Spleen (tissue), 11 donors: ENCODE results near the gene MYO18A. TPM values are rescaled to one million over a fixed set of nuclear protein-coding genes. Genes with fewer than 3 reads are reported as not detected.

Source experiments
- DNase-seq: peaks from one replicate; pipeline ENCODE4 v3.0.0-alpha.2; 2020
- H3K27ac ChIP-seq, 8 donors: fragments of 200-600 bp; sonication (generic) in 7 of 8; 1 replicate in 4 of 8; 2 replicates in 4 of 8; pipeline versions ENCODE4 v1.5.0 to v1.8.0; 2016 to 2021; ENCODE audit warnings: inconsistent platforms in 4 of 8, mild to moderate bottlenecking in 4 of 8, moderate library complexity in 1 of 8
- H3K27me3 ChIP-seq, 7 donors: fragments of 200-600 bp; sonication (generic) in 6 of 7; replicated peaks in 1 of 7; 1 replicate in 4 of 7; 2 replicates in 3 of 7; pipeline versions ENCODE4 v1.5.0 to v1.8.0; 2016 to 2021; ENCODE audit warnings: inconsistent platforms in 3 of 7, mild to moderate bottlenecking in 1 of 7
- H3K36me3 ChIP-seq, 6 donors: fragments of 200-600 bp; sonication (generic) in 5 of 6; 1 replicate in 4 of 6; 2 replicates in 2 of 6; pipeline versions ENCODE4 v1.5.0 to v1.8.0; 2016 to 2021; ENCODE audit warnings: inconsistent platforms in 2 of 6
- H3K4me1 ChIP-seq, 6 donors: fragments of 200-600 bp; sonication (generic) in 5 of 6; 1 replicate in 3 of 6; 2 replicates in 3 of 6; pipeline versions ENCODE4 v1.5.0 to v1.8.0; 2016 to 2021; ENCODE audit warnings: inconsistent platforms in 3 of 6
- H3K4me3 ChIP-seq, 8 donors: fragments of 200-600 bp; sonication (generic) in 7 of 8; 1 replicate in 4 of 8; 2 replicates in 4 of 8; pipeline versions ENCODE4 v1.5.0 to v1.8.0; 2016 to 2021; ENCODE audit warnings: inconsistent platforms in 4 of 8, mild to moderate bottlenecking in 4 of 8, moderate library complexity in 2 of 8
- H3K9me3 ChIP-seq, 8 donors: fragments of 200-600 bp; sonication (generic) in 7 of 8; 1 replicate in 4 of 8; 2 replicates in 4 of 8; pipeline versions ENCODE4 v1.5.0 to v1.8.0; 2016 to 2021; ENCODE audit warnings: inconsistent platforms in 4 of 8
- CTCF ChIP-seq, 11 experiments: fragments of 200-600 bp in 7 of 11; fragments of 450-650 bp in 4 of 11; sonication (generic) in 4 of 11; IDR thresholded peaks in 8 of 11; conservative IDR thresholded peaks in 3 of 11; 1 replicate in 7 of 11; 2 replicates in 4 of 11; pipeline versions ENCODE4 v1.4.0 to v1.8.0; 2016 to 2021; ENCODE audit warnings: antibody characterized with exemption in 11 of 11, inconsistent platforms in 4 of 11, mild to moderate bottlenecking in 1 of 11
- POLR2A ChIP-seq, 3 donors: fragments of 450-650 bp; IDR thresholded peaks; one replicate each; pipeline ENCODE4 v1.5.1; 2017; ENCODE audit warnings: antibody characterized with exemption in 3 of 3, mild to moderate bottlenecking in 1 of 3
- POLR2AphosphoS5 ChIP-seq, 3 donors: sonication (generic); formaldehyde crosslinking; IDR thresholded peaks; one replicate each; pipeline ENCODE4 v1.5.1; 2017; ENCODE audit warnings: antibody characterized with exemption in 3 of 3
- WGBS, 5 donors: extraction: QIAGEN DNeasy Blood & Tissue Kit in 3 of 5; methylation state at CpG; one replicate each; pipeline versions ENCODE4 v1.1.5 to v1.1.7; 2013 to 2018; 5-methylcytosine and 5-hydroxymethylcytosine counted together
- intact Hi-C: fragments of 100-400 bp; cut with DNase I; formaldehyde crosslinking; loops from one replicate; pipeline ENCODE4 v1.15.0; 2023; ENCODE audit warnings: low total_unique reads
- polyA plus RNA-seq, 3 donors: library from polyadenylated mRNA; stranded (reverse); fragments of 200-250 nt; gene quantifications; one replicate each; pipeline ENCODE4 v1.2.1, GENCODE V29; 2013
- total RNA-seq, 7 donors: library from RNA; depleted of rRNA in 3 of 7; stranded (reverse); fragments of >200 nt in 3 of 7; fragmentation: NEBNext Ultra II Directional in 4 of 7; extraction: Animal tissue kit (Norgen Biotek cat#: 25700) in 4 of 7; gene quantifications; one replicate each; pipeline versions ENCODE4 v1.1.0 to v1.2.1, GENCODE V29; 2016 to 2021
- donor health status: healthy with polysubstance abuse.
- donor health status: DM: no; HTN: no; CAD: no; lungs with moderate emphysema.
- donor health status: DM: no; HTN: no; CAD: no.
- donor health status: Bipolar disorder and iron deficiency.
- donor health status: healthy.
- donor health status: DM: no; HTN: no; CAD: no.
- donor health status: DM: yes; HTN: yes; CAD: no.

Gene MYO18A
- total and polyA plus RNA-seq, 10 donors: 24.2 to 114 (median 68.0) TPM

GRCh38 chr17:29215174-29215573 is 35.0 kb upstream of the MYO18A start:
- H3K4me1 ChIP-seq: peaks cover 0 to 10% (median 8%) of the 10 kb centered on the region in 6 donors
- no peak overlapping the region for H3K27ac ChIP-seq
- H3K4me3 ChIP-seq: no peak overlapping the region
- WGBS, 5 donors: 84 to 96% (median 92%) methylated on average over 10 of the region's 10 CpGs
- intact Hi-C loops: loop anchor here (5.0 kb wide), 1 partner anchor 68 kb away; no protein-coding TSS in a partner anchor
- no peaks in the 10 kb centered on the region for H3K36me3 ChIP-seq
- no peaks in the 10 kb centered on the region for H3K9me3 ChIP-seq
- TF ChIP-seq CTCF (IDR thresholded peaks at IDR 0.05 in 8 of 11, conservative IDR thresholded peaks at IDR 0.05 in 3 of 11): no peak
- no peak for TF ChIP-seq POLR2A (IDR thresholded peaks at IDR 0.05)
- no peak for TF ChIP-seq POLR2AphosphoS5 (IDR thresholded peaks at IDR 0.05)
- no peak for DNase-seq
- peaks cover 0 to 5% (median 0%) of the 10 kb centered on the region in 7 donors for H3K27me3 ChIP-seq

GRCh38 chr17:29214215-29215146 is 34.3 kb upstream of the MYO18A start:
- H3K36me3 ChIP-seq: no peaks in the 10 kb centered on the region
- no peaks in the 10 kb centered on the region for H3K27me3 ChIP-seq
- H3K27ac ChIP-seq: no peak overlapping the region
- TF ChIP-seq POLR2A (IDR thresholded peaks at IDR 0.05): no peak
- TF ChIP-seq POLR2AphosphoS5 (IDR thresholded peaks at IDR 0.05): no peak
- no peak for TF ChIP-seq CTCF (IDR thresholded peaks at IDR 0.05 in 8 of 11, conservative IDR thresholded peaks at IDR 0.05 in 3 of 11)
- H3K9me3 ChIP-seq: no peaks in the 10 kb centered on the region
- peaks cover 0 to 5% (median 4%) of the 10 kb centered on the region in 6 donors for H3K4me1 ChIP-seq
- H3K4me3 ChIP-seq: no peak overlapping the region
- intact Hi-C loops: loop anchor here (5.0 kb wide), 1 partner anchor 67 kb away; no protein-coding TSS in a partner anchor
- WGBS, 5 donors: 73 to 89% (median 81%) methylated on average over 8 of the region's 8 CpGs
- DNase-seq: no peak

- Histone ChIP-seq H3K27ac (no peak overlapping the region), H3K27me3 (no peaks in the 10 kb centered on the region), H3K9me3 (no peaks in the 10 kb centered on the region), H3K4me1 (no peaks in the 10 kb centered on the region), H3K36me3 (no peaks in the 10 kb centered on the region), H3K4me3 (no peak overlapping the region)
- WGBS, 5 donors: 70 to 85% (median 81%) methylated on average over 5 of the region's 5 CpGs
- intact Hi-C loops: no loop called here
- DNase-seq: no peak
- TF ChIP-seq POLR2AphosphoS5 (IDR thresholded peaks at IDR 0.05) (no peak), CTCF (IDR thresholded peaks at IDR 0.05 in 8 of 11, conservative IDR thresholded peaks at IDR 0.05 in 3 of 11) (no peak), POLR2A (IDR thresholded peaks at IDR 0.05) (no peak)
Measured at GRCh38 chr17:29212681-29213121, 32.5 kb upstream of the MYO18A start.

- no peaks in the 10 kb centered on the region for H3K36me3 ChIP-seq
- H3K4me1 ChIP-seq: no peaks in the 10 kb centered on the region
- no peaks in the 10 kb centered on the region for H3K9me3 ChIP-seq
- WGBS, 5 donors: 92 to 100% (median 98%) methylated on average over 1 of the region's 1 CpG
- H3K4me3 ChIP-seq: no peak overlapping the region
- no peak for TF ChIP-seq POLR2A (IDR thresholded peaks at IDR 0.05)
- no peak for TF ChIP-seq POLR2AphosphoS5 (IDR thresholded peaks at IDR 0.05)
- no peak for TF ChIP-seq CTCF (IDR thresholded peaks at IDR 0.05 in 8 of 11, conservative IDR thresholded peaks at IDR 0.05 in 3 of 11)
- intact Hi-C loops: no loop called here
- no peak for DNase-seq
- no peaks in the 10 kb centered on the region for H3K27me3 ChIP-seq
- no peak overlapping the region for H3K27ac ChIP-seq
Measured at GRCh38 chr17:29212094-29212631, 32.0 kb upstream of the MYO18A start.
